Measurements from ENCODE around the gene GBX2.

DNA sequence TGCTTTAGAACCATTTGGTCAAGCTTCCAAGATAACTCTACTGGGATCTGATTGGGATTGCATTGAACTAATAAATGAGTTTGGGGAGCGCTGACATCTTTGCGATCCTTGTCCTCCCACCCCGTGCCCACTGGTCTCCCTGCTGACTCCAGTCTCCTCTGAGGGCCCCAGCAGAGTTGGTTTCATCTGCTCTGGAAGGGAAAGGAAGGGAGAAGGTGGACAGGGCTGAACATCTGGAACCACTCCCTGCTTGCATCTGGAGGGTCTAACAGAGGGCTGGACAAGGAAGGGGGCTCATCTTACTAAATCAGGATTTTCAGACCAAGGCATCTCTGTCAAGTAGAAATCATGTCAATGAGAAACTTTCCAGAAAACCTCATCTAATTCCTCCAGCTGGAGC, 12.8 kb downstream of the GBX2 start:
- TF ChIP-seq, protein P1, sequence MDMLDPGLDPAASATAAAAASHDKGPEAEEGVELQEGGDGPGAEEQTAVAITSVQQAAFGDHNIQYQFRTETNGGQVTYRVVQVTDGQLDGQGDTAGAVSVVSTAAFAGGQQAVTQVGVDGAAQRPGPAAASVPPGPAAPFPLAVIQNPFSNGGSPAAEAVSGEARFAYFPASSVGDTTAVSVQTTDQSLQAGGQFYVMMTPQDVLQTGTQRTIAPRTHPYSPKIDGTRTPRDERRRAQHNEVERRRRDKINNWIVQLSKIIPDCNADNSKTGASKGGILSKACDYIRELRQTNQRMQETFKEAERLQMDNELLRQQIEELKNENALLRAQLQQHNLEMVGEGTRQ (CRISPR knock-in tag; IDR thresholded peaks at IDR 0.05) = no peak
- no peak for TF ChIP-seq MXI1 (IDR thresholded peaks at IDR 0.05; ENCODE audit: low read depth, low read length)
- no peak for TF ChIP-seq MBD1 (CRISPR knock-in tag; IDR thresholded peaks at IDR 0.05)
- no peak for TF ChIP-seq HIVEP1 (CRISPR knock-in tag; IDR thresholded peaks at IDR 0.05)
- no peak for TF ChIP-seq ZNF707 (CRISPR knock-in tag; conservative IDR thresholded peaks at IDR 0.05)
- no peak for TF ChIP-seq POLR3A (IDR thresholded peaks at IDR 0.05; ENCODE audit: borderline replicate concordance, extremely low read depth, insufficient read depth, insufficient read length)
- TF ChIP-seq RCOR1 (IDR thresholded peaks at IDR 0.05; ENCODE audit: borderline replicate concordance in 1 of 2, low read depth in 2 of 2, low read length in 2 of 2) = no peak
- TF ChIP-seq REST (IDR thresholded peaks at IDR 0.05; ENCODE audit: borderline replicate concordance) = no peak
- no peak for TF ChIP-seq REST (CRISPR knock-in tag; IDR thresholded peaks at IDR 0.05; ENCODE audit: low read depth)
- no peak for TF ChIP-seq PTRF (tag; IDR thresholded peaks at IDR 0.05)

Data from K562 (cell line).